GM21360 (cell line): ENCODE data around the gene ARID5A.

ENCODE experiments used
- ATAC-seq: cut with Tn5 transposase; IDR thresholded peaks from one replicate; pipeline ENCODE4 v1.9.1; 2021; ENCODE audit warnings: mild to moderate bottlenecking, moderate library complexity; ENCODE audit not compliant: unreplicated experiment

The ARID5A gene

DNA sequence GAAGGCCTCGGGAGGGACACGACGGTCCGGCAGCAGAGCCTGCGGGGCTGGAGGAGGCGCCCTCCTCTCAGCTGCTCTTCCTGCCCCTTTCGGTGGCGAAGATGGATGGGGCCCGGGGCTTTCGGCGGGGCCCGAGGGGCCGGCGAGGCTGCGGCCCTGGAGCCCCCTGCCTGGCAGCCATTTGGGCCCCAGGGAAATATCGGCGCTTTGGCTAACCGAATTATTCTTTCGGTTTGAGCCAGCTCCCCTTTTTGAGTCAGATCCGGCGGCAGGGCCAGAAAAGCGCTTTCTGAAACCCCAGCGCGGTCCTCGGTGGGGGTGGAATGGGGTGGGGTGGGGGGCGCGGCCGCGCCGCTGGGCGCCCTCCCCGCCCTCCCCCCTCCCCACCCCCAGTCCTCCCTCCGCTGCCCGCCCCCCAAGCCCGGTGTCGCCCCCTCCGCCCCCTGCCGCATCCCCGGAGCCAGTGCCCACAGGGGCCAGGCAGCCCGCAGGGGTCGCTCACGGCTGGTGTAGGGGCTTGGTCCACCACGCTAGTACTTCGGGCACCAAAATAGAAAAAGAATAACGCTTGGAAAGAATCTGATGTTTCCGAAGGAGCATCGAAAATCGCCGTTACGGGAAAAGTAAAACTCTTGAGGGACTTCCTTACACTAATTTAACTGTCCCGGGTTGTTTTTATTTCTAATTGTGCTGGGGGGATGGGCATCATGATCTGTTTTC is 9.1 kb upstream of the ARID5A start:
- no peak for ATAC-seq

DNA sequence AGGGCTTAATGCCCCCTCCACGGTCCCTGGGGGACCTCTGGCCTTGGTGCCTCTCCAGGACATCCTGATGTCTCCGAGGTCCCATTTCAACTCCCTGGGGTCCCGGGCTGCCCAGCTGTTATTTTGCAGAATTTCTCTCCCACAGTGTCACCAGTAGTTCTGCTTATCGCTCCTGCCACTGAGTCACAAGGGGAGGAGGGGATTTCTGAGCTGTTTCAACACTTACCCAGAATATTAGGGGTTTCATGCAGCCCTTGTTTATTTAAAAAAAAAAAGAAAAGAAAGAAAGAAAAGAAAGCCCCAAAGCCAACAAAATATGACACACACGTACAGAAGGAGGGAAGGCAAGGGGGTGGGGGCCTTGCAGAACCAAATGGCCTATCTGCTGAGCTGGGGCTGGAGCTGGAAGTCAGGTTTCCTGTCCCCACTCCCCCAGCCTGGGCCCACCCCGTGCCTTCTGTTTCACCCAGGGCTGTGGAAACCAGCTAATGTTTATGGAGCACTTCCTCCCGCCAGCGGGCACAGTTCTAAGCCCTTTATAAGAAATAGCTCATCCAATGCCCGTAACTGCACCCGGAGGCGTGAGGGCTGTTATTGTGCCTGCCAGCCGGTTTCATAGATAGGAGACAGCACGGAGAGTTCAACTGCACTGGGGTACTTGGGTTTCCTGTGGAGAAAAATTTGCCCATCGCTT is 8.4 kb upstream of the ARID5A start:
- ATAC-seq: no peak

DNA sequence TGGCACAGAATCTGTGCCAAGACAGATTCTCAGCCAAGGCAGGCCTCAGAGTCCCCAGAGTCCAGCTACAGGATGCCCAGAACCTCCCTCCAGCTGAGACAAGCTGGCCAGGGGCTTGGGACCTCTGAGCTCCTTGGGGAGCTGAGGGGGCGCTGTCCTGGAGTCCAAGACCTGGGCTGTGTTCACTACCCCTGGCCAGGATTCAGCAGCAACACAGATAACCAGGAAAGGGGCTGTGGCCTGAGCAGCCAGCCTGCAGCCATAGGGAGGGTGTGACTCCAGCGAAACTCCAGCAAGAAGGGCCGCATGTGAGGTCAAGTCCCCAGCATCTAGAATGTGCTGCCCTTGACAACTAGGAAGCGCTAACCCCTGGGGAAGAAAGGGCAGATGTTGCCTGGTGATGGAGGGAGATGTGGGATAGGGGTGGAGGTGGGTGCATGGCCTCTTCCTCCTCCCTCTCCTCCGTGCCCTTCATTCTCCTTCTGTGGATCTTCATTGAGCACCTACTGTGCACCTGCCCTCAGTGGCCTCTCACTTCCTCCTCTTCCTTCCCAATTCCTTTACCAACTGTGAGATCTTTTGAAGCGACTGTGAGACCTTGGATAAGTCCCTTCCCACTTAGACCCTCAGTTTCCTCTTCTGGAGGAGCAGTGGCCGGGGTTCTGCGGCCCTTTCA is 7.7 kb upstream of the ARID5A start:
- ATAC-seq: no peak

DNA sequence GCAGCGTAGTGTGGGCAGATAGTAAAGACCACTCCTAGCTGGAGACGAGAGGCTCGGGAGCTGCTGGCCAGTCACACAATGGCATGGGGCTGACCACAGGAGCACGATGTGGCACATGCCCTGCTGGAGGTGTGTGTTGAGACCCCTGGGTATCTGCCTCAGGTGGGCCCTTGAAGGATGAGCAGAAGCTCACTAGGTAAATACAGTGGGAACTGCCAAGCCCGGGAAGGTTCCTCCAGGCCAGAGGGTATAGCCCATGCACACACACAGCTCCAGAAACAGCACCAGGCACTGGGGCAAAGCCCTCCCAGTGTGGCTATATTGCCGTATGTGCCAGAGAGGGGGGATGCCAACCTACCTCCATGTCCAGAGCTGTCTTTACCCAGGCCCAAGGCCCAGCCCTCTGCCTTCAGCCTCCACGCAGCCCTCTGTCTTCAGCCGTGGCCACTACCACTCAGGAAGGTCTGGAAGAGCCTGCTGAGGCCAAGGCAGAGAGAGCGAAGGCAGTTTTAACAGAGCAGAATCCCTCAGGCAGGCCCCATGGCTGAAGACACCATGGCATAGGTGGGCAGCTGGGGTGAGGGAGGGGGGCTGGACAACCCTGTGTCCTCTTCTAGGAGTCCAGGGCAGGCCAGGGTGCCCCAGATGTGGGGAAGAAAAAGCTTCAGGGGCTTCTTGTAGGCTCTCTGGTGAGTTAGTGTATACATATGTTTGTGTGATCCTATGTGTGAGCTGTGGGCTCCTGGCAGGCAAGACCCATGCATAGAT is 7.0 kb upstream of the ARID5A start:
- no peak for ATAC-seq

DNA sequence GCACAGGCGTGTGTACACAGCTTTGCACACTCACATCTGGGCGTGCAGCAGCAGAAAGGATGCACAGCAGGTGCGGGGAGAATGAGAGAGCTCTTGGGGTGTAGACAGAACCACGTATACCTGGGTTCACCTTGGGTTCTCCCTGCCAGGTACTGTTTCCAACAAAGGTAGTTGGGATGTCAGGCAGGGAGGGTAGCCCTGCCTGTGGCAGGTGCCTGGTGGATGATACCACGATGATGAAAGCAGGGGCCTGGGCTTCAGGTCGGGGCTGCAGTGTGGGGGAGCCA is 6.5 kb upstream of the ARID5A start:
- no peak for ATAC-seq

DNA sequence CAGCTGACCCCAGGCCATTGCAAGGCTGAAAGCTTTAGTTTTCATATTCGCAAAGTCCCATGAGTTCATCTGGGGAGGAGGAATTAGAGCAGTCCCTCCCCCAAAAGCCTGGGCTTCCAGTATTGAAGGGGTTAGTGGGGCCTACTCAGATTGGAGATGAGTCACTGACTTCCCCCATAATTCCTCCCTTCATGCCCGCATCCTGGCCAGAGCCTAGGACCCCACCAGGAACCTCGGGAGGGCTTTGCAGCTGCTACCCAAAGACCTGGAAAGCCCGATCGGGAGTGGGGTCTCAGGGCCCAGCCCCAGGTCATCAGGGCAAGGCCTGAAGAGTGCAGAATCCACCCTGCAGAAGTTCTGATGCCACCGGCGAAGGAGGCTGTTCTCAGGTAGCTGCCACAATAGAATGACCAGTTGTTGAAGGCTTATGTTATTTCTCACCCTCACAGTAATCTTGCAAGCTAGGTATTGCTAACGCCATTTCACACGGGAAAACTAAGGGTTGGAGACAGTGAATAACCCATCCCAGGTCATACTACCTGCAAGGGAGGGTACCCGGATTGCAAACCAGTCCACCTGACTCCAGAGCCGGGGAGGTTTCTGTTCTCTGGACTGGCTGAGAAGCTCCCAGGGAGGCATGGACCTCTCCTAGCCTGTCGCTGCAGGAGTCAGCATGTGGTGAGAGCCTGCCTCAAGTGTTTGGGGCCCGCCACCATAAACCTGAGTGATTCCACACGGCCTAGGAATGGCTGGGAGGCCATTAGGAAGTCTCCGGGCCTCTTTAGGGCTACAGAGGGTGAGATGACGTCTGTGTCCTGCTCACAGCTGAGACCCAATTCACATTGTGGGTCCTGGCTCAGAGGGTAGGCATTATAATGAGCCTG is 5.8 kb upstream of the ARID5A start:
- ATAC-seq: no peak

DNA sequence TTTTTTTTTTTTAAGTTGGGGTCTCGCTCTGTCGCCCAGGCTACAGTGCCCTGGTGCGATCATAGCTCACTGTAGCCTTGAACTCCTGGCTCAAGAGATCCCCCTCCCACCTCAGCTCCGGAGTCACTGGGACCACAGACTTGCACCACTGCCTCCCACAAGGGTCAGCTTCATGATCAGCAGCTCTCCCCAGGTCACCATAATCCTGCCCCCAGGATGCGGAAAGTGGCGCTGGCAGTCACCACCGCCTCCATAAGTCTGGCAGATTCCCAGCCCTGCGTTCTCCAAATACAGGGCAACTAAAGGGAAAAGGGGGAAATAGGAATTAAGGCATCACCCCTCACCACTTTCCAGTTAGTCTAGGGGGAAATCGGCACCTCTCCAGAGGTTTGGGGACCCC is 5.2 kb upstream of the ARID5A start:
- no peak for ATAC-seq

DNA sequence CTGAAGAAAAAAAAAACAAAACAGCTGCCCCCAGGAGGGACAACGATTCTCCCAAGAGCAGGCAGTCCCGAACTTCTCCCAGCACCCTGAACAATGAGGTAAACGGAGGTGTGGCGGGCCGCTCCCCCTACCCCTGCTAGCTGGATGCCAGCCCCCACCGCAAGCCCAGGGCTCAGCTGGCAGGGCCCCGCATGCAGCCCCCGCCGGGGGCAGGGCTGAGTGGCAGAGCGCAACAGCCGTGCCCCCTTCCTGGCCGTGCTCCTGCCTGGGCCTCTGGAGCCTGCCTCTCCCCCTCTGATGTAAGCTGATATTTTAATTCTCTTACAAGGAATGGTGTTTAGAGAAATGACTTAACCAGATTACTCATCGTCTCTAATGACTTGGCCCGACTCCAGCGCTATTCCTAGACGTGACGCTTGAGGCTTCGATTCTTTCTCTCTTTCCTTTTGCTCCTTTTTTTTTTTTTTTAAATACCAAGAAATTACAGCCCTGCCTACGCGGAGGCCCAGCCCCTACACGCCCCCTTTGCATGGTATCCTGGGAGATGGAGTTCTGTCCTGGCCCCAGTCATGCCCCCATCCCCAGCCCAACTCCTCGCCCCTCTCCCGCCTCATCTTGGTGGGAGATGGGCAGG is 4.6 kb upstream of the ARID5A start:
- no peak for ATAC-seq

DNA sequence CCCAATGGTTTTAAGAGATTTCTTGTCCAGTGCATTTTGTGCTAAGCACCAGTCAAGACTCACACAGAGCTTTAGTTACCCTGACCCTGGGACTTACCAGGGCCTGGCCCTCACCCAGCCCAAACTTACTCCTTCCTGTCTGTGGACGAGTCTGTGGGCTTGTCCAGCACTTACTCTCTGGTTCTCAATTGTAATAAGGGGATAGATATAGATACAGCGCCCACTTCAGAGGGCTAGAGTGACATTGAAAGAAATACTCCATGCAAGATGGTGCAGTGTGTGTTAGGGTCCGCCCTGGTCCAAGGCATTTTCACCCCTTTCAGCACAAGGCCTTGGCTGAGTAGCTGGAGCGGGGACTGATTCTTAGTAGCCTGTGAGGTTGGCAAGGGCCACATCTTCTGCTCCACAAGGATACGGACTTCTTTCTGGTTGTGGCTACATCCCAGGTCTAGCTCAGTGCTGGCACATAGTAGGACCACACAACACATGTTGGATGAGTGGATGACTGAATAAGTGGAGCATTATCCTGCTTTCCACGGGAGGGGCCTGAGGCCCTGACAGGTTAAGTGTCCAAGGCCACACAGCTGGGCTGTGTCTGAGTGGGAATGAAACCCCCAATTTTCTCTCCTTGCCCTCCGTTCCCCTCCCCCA is 3.8 kb upstream of the ARID5A start:
- no peak for ATAC-seq

DNA sequence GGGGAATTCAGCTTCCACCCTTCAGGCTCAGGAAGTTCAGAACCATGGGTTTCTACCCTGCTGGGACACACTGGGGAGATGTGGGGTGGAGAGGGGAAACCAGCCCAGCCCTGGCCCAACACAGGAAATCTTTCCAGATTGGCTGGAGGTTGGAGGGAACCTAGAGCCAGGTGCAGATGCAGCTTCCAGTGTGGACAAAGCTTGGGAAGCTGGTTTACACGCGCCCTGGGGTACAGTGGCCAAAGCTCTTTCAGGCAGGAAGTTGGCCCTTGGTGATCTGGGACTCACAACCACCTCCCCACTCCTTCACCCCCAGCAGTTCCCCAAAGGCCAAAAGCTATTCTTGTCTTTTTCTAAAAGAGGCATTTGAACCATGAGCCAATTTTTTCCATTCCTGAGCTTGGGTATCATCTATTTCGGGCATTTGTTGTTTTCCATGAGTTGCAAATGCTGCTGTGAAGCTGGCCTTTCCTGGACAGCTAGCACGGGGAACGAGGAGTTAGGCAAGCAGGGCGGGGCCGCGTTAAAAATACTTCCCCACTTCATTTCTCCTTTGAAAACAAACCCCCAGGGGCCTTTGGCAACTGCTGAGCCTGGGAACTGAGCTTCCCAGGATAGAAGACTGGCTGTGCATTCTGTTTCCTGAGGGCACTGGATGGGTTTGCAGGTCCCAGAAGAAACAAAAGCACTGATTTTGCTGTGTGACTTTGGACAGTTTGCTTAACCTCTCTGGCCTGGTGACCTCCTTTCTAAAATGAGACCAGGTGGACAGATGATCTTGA is 3.1 kb upstream of the ARID5A start:
- ATAC-seq: no peak

DNA sequence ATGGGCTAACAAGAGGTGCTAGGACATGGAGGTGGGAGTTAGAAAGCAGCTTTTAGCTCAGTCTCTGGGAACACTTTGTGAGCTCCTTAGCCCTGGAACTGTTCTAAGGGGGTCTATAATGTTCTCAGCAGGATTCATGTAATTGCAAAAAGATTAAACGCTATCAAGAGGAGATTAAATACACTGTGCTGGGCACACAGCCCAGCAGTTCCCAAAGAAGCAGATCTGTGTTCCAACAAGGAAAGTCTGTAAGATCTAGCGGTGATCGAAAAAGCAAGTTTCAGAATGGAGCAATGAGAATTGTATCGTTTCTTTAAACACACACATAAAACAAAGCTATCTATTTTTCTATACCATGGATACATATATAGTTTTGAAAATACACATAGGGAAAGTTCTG is 2.4 kb upstream of the ARID5A start:
- no peak for ATAC-seq

DNA sequence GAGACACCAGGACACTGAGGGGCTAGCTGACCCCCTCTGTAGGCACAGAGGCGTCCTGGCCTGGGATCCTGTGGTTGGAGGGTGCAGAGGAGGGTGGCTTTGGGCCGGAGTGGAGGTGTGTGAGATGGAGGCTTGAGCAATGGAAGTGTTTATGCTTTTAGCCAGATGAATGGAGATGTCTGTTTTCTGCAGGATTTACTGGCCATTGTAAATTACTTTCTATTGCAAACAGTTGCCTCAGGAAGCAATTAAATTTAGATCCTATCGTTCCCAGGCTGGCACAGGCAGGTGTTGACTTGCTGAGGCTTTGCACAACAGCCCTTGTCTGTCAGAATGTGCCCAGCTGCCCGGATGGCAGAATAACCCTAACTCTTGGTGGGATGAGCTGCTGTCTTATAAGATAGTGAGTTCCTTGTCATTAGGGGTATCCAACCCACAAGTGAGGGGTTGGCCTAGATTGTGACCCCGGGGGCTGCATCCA is 1.8 kb upstream of the ARID5A start:
- no peak for ATAC-seq

DNA sequence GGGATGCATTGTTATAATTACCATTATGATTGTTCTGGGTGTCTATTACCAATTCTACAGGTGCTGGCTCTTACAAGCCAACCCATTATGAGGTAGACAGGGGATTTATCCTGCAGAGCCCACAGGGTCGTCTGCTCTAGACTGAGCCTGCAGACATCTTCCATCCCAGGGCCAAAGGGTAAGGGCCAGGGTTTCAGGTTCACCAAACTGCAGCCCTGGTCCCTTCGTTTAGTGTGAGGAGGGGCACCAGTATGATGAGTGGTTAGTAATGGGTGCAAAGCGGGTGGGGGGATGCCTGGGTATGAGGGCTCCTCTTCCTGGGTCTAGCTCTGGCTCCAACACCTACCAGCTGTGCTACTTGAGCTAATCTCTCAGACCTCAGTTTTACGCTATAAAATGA is 1.2 kb upstream of the ARID5A start:
- no peak for ATAC-seq

DNA sequence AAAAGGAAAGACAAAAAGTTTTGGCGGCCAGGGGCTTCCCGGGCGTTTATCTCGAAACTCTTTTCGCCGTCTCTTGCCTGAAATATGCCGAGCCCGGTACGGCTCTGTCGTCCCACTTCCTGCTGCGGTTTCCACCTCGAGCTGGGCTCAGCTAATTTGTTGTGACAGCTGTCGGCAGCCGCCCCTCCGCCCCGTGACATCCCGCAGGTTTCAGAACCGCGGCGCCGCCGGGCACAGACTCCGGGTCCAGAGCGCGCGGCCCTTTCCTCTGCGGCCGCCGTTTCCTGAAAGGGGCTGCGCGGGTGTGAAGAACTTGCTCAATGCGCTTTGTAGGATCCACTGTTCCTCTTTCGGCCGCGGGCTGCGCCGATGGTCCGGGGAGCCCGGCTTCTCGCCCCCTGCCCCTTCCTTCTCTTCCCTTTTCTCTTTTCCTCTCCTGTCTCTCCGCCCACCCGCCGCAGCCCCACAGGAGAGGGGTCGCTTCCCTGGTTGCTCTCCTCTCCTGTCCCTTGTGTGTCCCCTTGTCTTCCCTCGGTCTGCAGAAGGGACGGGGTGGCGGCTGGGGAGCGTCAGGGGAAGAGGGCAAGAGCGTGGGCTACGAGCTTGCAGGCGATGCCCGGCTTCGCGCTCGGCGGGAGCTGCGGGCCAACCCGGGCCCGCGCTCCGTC is 648 bp downstream of the ARID5A start:
- ATAC-seq: peak; percentile 43

DNA sequence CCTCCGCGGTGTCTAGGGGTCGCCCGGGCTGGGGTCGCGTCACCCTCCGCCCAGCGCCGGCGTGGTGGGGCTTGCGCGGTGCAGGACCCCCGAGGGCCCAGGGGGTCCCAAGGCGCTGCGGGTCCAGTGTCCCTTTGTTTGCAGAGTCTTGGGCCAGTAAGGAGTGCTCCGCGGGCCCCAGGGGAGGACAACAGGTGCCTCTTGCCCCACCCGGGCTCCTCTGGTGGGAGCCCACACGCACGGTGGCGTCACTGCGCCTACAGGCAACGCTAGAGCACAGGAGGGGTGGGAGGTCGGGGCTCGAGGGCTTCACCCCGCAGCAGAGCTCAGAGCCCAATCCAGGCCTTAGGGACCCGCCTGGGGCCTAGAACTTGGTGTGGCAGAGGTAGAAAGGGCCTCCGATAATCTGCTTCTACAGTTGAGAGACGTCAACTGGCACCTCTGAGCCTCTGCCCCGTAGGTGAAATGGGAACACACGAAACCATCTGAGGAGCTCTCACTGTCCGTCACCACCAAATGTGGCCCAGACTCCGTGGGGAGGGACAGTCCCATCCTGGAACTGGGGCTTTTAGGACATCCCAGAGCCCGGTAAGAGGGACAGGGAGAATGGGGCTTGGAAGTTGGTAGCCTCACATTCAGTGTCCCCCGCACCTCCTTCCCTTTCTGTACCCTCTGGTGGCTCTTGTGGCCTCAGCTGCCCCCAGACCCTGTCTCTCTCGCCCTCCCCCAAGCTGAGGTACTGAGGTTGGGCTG is 1.4 kb downstream of the ARID5A start:
- ATAC-seq: no peak

DNA sequence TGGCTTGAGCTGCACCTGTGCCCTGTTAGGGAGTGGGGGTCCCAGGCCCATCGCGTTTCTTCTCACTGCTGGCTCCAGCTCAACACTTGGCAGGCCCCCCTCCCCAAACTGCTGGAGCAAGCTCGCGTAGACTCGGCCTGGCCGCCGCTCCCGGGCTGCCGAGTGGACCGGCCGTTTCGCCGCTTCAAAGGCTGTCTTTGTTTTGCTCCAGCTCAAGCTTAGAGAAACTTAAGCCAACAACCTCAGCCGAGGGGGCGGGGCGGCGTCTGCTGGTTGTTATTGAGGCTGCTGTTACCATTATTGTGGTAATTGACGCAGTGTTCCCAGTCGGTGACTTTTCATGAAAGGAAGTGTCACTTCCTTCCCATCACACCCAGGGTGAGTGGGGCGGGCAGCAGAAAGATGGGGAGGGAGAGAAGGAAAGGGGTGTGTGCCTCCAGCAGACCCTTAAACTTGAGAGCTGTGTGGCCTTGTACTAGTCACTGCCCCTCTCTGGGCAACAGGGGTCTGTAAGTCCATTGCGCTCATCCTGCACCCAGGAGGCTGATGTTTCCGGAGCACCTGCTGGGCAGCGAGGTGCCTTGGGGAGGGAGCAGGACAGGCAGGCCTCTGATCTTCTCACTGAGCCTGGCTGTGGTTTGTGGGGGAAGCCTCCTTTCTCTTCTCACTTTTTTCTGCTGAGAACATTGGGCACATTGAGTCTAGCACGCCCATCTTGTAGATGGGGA is 2.1 kb downstream of the ARID5A start:
- no peak for ATAC-seq
